ENCODE data around the gene FEN1.

FEN1 gene

DNA sequence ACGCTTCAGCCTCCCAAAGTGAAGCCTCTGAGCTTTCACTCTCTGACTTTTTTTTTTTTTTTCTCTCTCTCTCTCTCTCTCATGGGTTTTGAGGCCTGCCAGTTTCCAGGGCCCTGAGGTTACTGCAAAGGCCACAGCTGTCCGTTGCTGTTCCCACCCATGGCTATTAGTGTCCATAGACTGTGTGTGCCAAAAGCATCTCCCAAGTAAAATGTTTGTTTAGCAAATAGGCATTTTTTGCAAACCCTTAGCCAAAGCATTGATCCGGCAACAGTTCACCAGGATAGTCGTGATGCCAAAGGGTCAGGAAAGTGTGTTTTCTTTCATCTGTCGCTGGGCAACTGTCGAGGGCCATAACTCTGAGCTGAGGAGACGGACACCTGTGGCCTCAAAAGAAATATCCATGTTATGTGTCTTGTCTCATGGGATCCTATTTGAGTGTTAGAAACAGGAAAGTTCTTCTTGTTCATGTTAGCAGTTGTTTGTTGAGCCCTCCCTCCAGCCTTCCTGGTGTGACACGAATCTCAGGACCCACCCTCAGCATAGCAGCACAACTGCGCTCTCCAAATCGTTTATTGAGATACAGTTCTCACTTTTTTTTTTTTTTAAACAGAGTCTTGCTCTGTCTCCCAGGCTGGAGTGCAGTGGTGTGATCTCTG, 53.8 kb downstream of the FEN1 start:
- DNase-seq = no peak

All from bone marrow (tissue), 2 donors.